MM.1S (cell line): ENCODE measurements around the gene KIDINS220.

Experiments
- DNase-seq: peaks from one replicate; pipeline ENCODE4 v3.0.0-alpha.2; 2015
- H2AFZ ChIP-seq: fragments of 300-600 bp; sonication (generic); 2 replicates; pipeline ENCODE4 v1.6.0; 2016; ENCODE audit warnings: antibody characterized with exemption, low read length
- H3F3A ChIP-seq: fragments of 300-600 bp; sonication (generic); 2 replicates; pipeline ENCODE4 v1.6.1; 2016; ENCODE audit warnings: mild to moderate bottlenecking, antibody characterized with exemption, low read length, moderate library complexity, mixed read lengths; ENCODE audit not compliant: insufficient read depth
- H3K27ac ChIP-seq: fragments of 300-600 bp; sonication (generic); 2 replicates; pipeline ENCODE4 v1.5.1; 2016; ENCODE audit warnings: mild to moderate bottlenecking, low read length
- H3K27me3 ChIP-seq: fragments of 300-600 bp; sonication (generic); replicated peaks from 2 replicates; pipeline ENCODE4 v1.6.0; 2016; ENCODE audit warnings: low read length; ENCODE audit not compliant: insufficient read depth
- H3K36me3 ChIP-seq: fragments of 300-600 bp; sonication (generic); replicated peaks from 2 replicates; pipeline ENCODE4 v1.6.1; 2016; ENCODE audit warnings: mild to moderate bottlenecking, low read length, mixed read lengths; ENCODE audit not compliant: insufficient read depth
- H3K4me1 ChIP-seq: fragments of 300-600 bp; sonication (generic); 2 replicates; pipeline ENCODE4 v1.6.1; 2016; ENCODE audit warnings: low read length, mixed read lengths
- H3K4me2 ChIP-seq: fragments of 300-600 bp; sonication (generic); 2 replicates; pipeline ENCODE4 v1.6.0; 2016; ENCODE audit warnings: low read depth, low read length
- H3K4me3 ChIP-seq: fragments of 300-600 bp; sonication (generic); 2 replicates; pipeline ENCODE4 v1.5.1; 2016; ENCODE audit warnings: low read length, mixed read lengths
- H3K79me2 ChIP-seq: fragments of 300-600 bp; sonication (generic); 2 replicates; pipeline ENCODE4 v1.6.1; 2016; ENCODE audit warnings: mixed run types, low read length, mixed read lengths
- H3K9ac ChIP-seq: fragments of 300-600 bp; sonication (generic); 2 replicates; pipeline ENCODE4 v1.6.1; 2016; ENCODE audit warnings: low read length, mixed read lengths
- H3K9me2 ChIP-seq: fragments of 300-600 bp; sonication (generic); replicated peaks from 2 replicates; pipeline ENCODE4 v1.6.1; 2016; ENCODE audit warnings: mild to moderate bottlenecking, low read length, mixed read lengths; ENCODE audit not compliant: insufficient read depth
- H3K9me3 ChIP-seq: fragments of 300-600 bp; sonication (generic); replicated peaks from 2 replicates; pipeline ENCODE4 v1.6.1; 2016; ENCODE audit warnings: mild to moderate bottlenecking, low read length, mixed read lengths; ENCODE audit not compliant: insufficient read depth
- H4K20me1 ChIP-seq: fragments of 300-600 bp; sonication (generic); 2 replicates; pipeline ENCODE4 v1.6.1; 2016; ENCODE audit warnings: mild to moderate bottlenecking, low read length, moderate library complexity, mixed read lengths; ENCODE audit not compliant: insufficient read depth
- CTCF ChIP-seq: fragments of 300-600 bp; sonication (generic); IDR thresholded peaks from 2 replicates; pipeline ENCODE4 v1.5.1; 2016; ENCODE audit warnings: antibody characterized with exemption, low read length, mixed read lengths
- EZH2 ChIP-seq: fragments of 300-600 bp; sonication (generic); optimal IDR thresholded peaks from 2 replicates; pipeline ENCODE3; 2017; ENCODE audit warnings: low read depth, mild to moderate bottlenecking, antibody characterized with exemption, low read length, mixed read lengths
- EZH2phosphoT487 ChIP-seq: fragments of 300-600 bp; sonication (generic); IDR thresholded peaks from 2 replicates; pipeline ENCODE4 v1.6.1; 2018; ENCODE audit warnings: antibody characterized with exemption, low read length

KIDINS220 gene

DNA sequence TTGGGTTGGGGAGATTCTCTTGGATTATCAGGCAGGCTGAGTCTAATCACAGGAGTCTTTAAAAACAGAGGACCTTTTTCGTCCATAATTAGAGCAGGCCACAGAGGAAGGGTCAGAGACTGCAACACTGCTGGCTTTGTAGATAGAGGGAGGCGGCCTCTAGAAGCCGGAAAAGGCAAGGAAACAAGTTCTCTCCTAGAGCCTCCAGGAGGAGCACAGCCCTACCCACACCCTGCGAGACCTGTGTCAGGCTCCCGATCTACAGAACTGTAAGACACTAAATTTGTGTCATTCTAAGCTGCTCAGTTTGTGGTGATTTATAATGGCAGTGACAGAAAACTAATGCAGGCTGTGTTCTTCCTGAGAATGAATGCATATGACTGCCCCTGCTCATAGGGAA lies 140.2 kb downstream of the KIDINS220 start:
- Histone ChIP-seq H3K4me2 (no peak overlapping the region), H3K27me3 (no peaks in the 10 kb centered on the region), H4K20me1 (no peaks in the 10 kb centered on the region), H3K79me2 (no peaks in the 10 kb centered on the region), H2AFZ (no peak overlapping the region), H3K4me3 (no peak overlapping the region), H3F3A (no peaks in the 10 kb centered on the region), H3K9me2 (no peaks in the 10 kb centered on the region), H3K27ac (no peak overlapping the region), H3K9me3 (no peaks in the 10 kb centered on the region), H3K9ac (no peak overlapping the region), H3K4me1 (no peaks in the 10 kb centered on the region), H3K36me3 (no peaks in the 10 kb centered on the region)
- TF ChIP-seq EZH2 (no peak), EZH2phosphoT487 (no peak), CTCF (no peak)
- no peak for DNase-seq

- Histone ChIP-seq H3K27me3 (no peaks in the 10 kb centered on the region), H3F3A (no peaks in the 10 kb centered on the region), H3K27ac (no peak overlapping the region), H3K79me2 (no peaks in the 10 kb centered on the region), H3K4me3 (no peak overlapping the region), H3K9ac (no peak overlapping the region), H3K4me1 (no peaks in the 10 kb centered on the region), H3K4me2 (no peak overlapping the region), H3K36me3 (no peaks in the 10 kb centered on the region), H3K9me2 (no peaks in the 10 kb centered on the region), H2AFZ (no peak overlapping the region), H3K9me3 (no peaks in the 10 kb centered on the region), H4K20me1 (no peaks in the 10 kb centered on the region)
- TF ChIP-seq EZH2: no peak
- no peak for TF ChIP-seq EZH2phosphoT487
- TF ChIP-seq CTCF: no peak
- no peak for DNase-seq
These were observed 142.7 kb downstream of the KIDINS220 start for GRCh38 chr2:8694737-8695136.

DNA sequence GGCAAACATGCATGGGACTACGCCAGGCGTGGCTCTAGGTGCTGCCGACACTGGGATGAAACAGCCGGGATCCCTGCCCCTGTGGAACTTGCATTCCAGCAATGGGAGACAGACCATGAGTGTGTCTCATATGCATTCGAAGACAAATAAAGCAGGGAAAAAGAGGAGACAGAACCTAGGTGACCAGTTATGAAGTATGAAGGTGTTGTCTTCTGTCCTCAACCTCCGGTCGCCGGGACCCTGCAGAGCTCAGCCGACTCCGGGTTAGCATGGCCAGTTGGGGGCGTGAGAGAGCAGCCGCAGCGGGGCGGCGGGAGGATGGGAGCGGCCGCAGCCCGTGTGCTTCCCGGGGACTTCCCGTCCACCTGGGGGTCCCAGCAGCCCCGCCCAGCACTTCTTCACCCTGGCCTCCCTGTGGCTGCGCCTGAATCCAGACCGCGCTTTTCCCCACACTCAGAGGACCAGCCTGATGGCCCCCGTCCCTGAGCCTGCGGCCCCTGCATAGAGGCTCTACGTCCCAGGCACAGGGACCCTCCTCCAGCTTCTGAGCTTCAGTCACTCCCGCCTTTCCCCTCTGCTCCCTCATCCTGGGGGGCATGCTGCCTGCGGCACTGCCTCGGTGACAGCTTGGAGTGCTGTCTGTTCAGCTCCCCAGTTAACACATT lies 144.1 kb downstream of the KIDINS220 start:
- no peaks in the 10 kb centered on the region for H3K79me2 ChIP-seq
- no peak overlapping the region for H2AFZ ChIP-seq
- no peaks in the 10 kb centered on the region for H3K9me3 ChIP-seq
- no peaks in the 10 kb centered on the region for H3F3A ChIP-seq
- H3K36me3 ChIP-seq: no peaks in the 10 kb centered on the region
- H3K27me3 ChIP-seq: no peaks in the 10 kb centered on the region
- H3K4me2 ChIP-seq: no peak overlapping the region
- H3K4me3 ChIP-seq: no peak overlapping the region
- no peak overlapping the region for H3K9ac ChIP-seq
- H3K27ac ChIP-seq: no peak overlapping the region
- H3K4me1 ChIP-seq: no peaks in the 10 kb centered on the region
- no peaks in the 10 kb centered on the region for H4K20me1 ChIP-seq
- no peaks in the 10 kb centered on the region for H3K9me2 ChIP-seq
- no peak for DNase-seq
- no peak for TF ChIP-seq EZH2
- no peak for TF ChIP-seq CTCF
- no peak for TF ChIP-seq EZH2phosphoT487
